NB4 (cell line): ENCODE measurements around the gene ZNF609.

Experiments used
- DNase-seq: peaks from one replicate; pipeline ENCODE4 v3.0.0; 2010; ENCODE audit warnings: low read depth
- H3K4me3 ChIP-seq: one replicate; pipeline ENCODE4 v1.5.1; 2011; ENCODE audit warnings: mild to moderate bottlenecking, low read depth, low read length, moderate library complexity
- MYC ChIP-seq: IDR thresholded peaks from 2 replicates; pipeline ENCODE4 v1.6.1; 2011; ENCODE audit warnings: low read depth, low read length
- POLR2A ChIP-seq: IDR thresholded peaks from 2 replicates; pipeline ENCODE4 v1.6.1; 2011; ENCODE audit warnings: mild to moderate bottlenecking; ENCODE audit not compliant: insufficient read length; ENCODE audit errors: extremely low read depth
- TF ChIP-seq, protein P1 (sequence below): IDR thresholded peaks from one replicate; pipeline ENCODE4 v1.5.1; 2012; ENCODE audit warnings: low read depth, low read length
- TF ChIP-seq, protein P2 (sequence below): IDR thresholded peaks from 2 replicates; pipeline ENCODE4 v1.6.1; 2011; ENCODE audit warnings: low read depth, low read length

Gene ZNF609

DNA sequence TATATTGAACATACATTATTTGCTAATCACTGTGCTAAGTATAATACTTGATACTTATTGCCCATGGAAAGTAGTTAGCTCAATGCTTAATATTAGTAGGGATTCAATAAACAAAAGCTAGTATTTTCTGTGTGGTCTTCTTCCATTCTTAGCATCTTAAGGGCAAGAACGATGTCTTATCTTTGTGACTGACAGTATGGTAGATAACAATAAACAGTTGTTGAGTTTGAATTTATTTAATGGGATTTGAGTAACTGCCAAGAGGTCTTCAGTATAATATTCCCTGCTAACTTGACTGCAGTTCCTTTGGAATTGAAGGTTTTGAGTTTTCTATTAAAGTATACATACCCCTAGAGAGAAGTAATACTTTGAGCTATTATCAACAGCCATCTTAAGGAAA, 70.1 kb downstream of the ZNF609 start:
- no peak overlapping the region for H3K4me3 ChIP-seq
- no peak for DNase-seq
- TF ChIP-seq POLR2A (no peak), MYC (no peak)
- TF ChIP-seq, protein P1, sequence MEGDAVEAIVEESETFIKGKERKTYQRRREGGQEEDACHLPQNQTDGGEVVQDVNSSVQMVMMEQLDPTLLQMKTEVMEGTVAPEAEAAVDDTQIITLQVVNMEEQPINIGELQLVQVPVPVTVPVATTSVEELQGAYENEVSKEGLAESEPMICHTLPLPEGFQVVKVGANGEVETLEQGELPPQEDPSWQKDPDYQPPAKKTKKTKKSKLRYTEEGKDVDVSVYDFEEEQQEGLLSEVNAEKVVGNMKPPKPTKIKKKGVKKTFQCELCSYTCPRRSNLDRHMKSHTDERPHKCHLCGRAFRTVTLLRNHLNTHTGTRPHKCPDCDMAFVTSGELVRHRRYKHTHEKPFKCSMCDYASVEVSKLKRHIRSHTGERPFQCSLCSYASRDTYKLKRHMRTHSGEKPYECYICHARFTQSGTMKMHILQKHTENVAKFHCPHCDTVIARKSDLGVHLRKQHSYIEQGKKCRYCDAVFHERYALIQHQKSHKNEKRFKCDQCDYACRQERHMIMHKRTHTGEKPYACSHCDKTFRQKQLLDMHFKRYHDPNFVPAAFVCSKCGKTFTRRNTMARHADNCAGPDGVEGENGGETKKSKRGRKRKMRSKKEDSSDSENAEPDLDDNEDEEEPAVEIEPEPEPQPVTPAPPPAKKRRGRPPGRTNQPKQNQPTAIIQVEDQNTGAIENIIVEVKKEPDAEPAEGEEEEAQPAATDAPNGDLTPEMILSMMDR: no peak
- TF ChIP-seq, protein P2, sequence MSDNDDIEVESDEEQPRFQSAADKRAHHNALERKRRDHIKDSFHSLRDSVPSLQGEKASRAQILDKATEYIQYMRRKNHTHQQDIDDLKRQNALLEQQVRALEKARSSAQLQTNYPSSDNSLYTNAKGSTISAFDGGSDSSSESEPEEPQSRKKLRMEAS: no peak

- TF ChIP-seq POLR2A: no peak
- TF ChIP-seq, protein P2: no peak
- TF ChIP-seq, protein P1: no peak
- TF ChIP-seq MYC: no peak
- no peak overlapping the region for H3K4me3 ChIP-seq
- DNase-seq: no peak
Observed at GRCh38 chr15:64530918-64531317, 70.5 kb downstream of the ZNF609 start.

DNA sequence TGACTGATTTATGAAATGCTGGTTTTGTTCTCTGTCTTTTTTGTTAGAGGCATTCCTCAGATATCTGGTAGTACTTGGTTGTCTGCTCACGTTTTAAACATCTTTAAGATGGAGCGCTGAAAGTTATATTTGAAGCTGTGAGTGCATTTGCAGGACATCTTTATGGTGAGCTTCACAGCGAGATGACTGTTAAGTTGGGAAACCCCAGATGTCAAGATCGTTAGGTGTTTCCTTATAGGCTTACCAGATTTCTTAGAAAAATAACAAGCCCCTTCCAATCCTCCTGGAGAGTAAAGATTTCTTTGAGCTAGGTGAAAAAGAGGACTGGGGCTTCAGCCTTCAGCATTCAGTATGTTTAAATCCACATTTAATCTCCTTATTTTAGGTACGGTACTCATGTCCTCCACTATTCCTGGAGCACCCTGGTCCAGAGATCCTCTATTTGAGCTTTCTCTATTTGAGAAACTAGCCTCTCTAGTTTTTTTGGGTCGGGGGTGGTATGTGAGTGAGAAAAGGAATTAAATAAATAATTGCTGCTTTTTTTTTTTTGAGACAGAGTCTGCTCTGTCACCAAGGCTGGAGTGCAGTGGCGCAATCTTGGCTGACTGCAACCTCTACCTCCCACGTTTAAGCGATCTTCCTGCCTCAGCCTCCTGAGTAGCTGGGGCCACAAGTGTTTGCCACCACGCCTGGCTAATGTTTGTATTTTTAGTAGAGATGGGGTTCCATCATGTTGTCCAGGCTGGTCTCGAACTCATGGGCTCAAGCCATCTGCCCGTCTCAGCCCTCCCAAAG, 72.3 kb downstream of the ZNF609 start:
- peak; percentile 74 for DNase-seq
- TF ChIP-seq MYC: no peak
- TF ChIP-seq POLR2A: no peak
- TF ChIP-seq, protein P2: no peak
- TF ChIP-seq, protein P1: no peak
- H3K4me3 ChIP-seq: peak overlapping the region; percentile 33

- H3K4me3 ChIP-seq: no peak overlapping the region
- no peak for TF ChIP-seq MYC
- TF ChIP-seq, protein P1: no peak
- TF ChIP-seq POLR2A: no peak
- TF ChIP-seq, protein P2: no peak
- no peak for DNase-seq
Observed at GRCh38 chr15:64535460-64536243, 75.3 kb downstream of the ZNF609 start.

DNA sequence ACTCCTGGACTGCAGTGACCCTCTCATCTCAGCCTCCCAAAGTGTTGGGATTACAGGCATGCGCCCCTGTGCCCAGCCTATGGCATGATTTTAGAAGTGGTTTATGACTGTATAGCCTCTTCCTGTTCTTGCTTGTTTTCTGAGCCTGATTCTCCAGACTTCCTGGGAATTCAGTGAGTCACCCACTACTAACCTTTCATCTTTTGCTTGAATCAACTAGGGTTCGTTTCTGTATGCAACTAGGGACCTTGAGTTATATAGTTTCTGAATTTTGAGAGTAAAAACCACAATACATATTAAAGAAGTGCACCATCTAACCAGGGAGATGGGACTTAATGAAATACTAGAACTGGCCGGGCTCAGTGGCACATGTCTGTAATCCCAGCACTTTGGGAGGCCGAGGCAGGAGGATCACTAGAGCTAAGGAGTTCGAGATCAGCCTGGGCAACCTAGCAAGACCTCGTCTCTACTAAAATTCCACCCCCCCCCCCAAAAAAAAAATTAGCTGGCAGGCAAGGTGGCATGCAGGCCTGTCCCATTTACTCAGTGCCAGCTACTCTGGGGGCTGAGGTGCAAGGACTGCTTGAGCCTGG, 76.0 kb downstream of the ZNF609 start:
- H3K4me3 ChIP-seq: no peak overlapping the region

More for the DNA sequence above, 76.0 kb downstream of the ZNF609 start:
- TF ChIP-seq, protein P2: no peak
- TF ChIP-seq, protein P1: no peak
- no peak for TF ChIP-seq MYC
- TF ChIP-seq POLR2A: no peak
- DNase-seq: peak; percentile 24
